ENCODE results near the gene OR2AG1. TPM values are rescaled to one million over a fixed set of nuclear protein-coding genes. Genes with fewer than 3 reads are reported as not detected.

The OR2AG1 gene
- total RNA-seq, 1 experiment from 2014 or later = not detected

- Histone ChIP-seq H3K4me3 (ENCODE audit: low read depth, low read length, poor library complexity, severe bottlenecking) (no peak overlapping the region), H3K36me3 (ENCODE audit: insufficient read depth, low read length, poor library complexity, severe bottlenecking) (no peaks in the 10 kb centered on the region), H3K27ac (ENCODE audit: low read depth, low read length, poor library complexity, severe bottlenecking) (no peak overlapping the region), H3K27me3 (replicated peaks; ENCODE audit: insufficient read depth, low read depth, low read length, poor library complexity) (no peaks in the 10 kb centered on the region), H3K9me3 (ENCODE audit: low read depth, low read length, poor library complexity, severe bottlenecking) (no peaks in the 10 kb centered on the region), H3K4me1 (ENCODE audit: insufficient read depth, low read length, poor library complexity, severe bottlenecking) (no peaks in the 10 kb centered on the region)
- BruUV-seq (replicated peaks) = no TSS peak
- ChIA-PET POLR2A (ENCODE audit: low non-redundant PET) (no interaction called here), CTCF (no interaction called here)
- peak; percentile 7 for DNase-seq (ENCODE audit: low spot score)
- no peak for TF ChIP-seq CTCF (conservative IDR thresholded peaks at IDR 0.05; ENCODE audit: low read depth, low read length)
- TF ChIP-seq EZH2 (IDR thresholded peaks at IDR 0.05; ENCODE audit: borderline replicate concordance, low read depth, low read length, poor library complexity, severe bottlenecking) = no peak
- intact Hi-C loops (cut with micrococcal nuclease; ENCODE audit: unreplicated experiment) = no loop called here
Measured at GRCh38 chr11:6825231-6825744, 42.5 kb downstream of the OR2AG1 start.

- Histone ChIP-seq H3K4me1 (ENCODE audit: insufficient read depth, low read length, poor library complexity, severe bottlenecking) (no peaks in the 10 kb centered on the region), H3K4me3 (ENCODE audit: low read depth, low read length, poor library complexity, severe bottlenecking) (no peak overlapping the region), H3K27ac (ENCODE audit: low read depth, low read length, poor library complexity, severe bottlenecking) (no peak overlapping the region), H3K27me3 (replicated peaks; ENCODE audit: insufficient read depth, low read depth, low read length, poor library complexity) (no peaks in the 10 kb centered on the region), H3K36me3 (ENCODE audit: insufficient read depth, low read length, poor library complexity, severe bottlenecking) (no peaks in the 10 kb centered on the region), H3K9me3 (ENCODE audit: low read depth, low read length, poor library complexity, severe bottlenecking) (no peaks in the 10 kb centered on the region)
- BruUV-seq (replicated peaks) = no TSS peak
- CTCF ChIA-PET = no interaction called here
- POLR2A ChIA-PET (ENCODE audit: low non-redundant PET) = no interaction called here
- intact Hi-C loops (cut with micrococcal nuclease; ENCODE audit: unreplicated experiment) = no loop called here
- no peak for DNase-seq (ENCODE audit: low spot score)
- TF ChIP-seq CTCF (conservative IDR thresholded peaks at IDR 0.05; ENCODE audit: low read depth, low read length) (no peak), EZH2 (IDR thresholded peaks at IDR 0.05; ENCODE audit: borderline replicate concordance, low read depth, low read length, poor library complexity, severe bottlenecking) (no peak)
Measured at GRCh38 chr11:6828103-6828502, 45.3 kb downstream of the OR2AG1 start.

DNA sequence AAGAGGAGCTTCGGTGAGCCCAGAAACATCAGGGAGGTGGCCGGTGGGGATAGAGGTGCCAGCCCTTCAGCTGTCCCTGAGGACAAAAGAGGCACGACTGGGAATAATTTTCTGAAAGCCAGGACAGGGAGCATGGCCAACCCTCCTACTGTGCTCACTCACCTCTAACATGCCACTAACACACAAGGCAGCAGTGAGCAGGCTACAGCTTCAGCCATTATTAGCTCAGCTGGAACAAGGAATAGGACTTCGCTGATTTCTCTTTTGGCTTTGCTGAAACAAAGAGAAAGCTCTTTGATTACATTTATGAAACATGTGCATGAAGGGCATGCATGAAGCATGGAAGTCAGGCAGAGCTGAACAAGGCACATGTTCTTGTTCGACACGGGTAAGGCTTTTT, 50.5 kb downstream of the OR2AG1 start:
- Histone ChIP-seq H3K4me1 (ENCODE audit: insufficient read depth, low read length, poor library complexity, severe bottlenecking) (no peaks in the 10 kb centered on the region), H3K9me3 (ENCODE audit: low read depth, low read length, poor library complexity, severe bottlenecking) (no peaks in the 10 kb centered on the region), H3K36me3 (ENCODE audit: insufficient read depth, low read length, poor library complexity, severe bottlenecking) (no peaks in the 10 kb centered on the region), H3K27ac (ENCODE audit: low read depth, low read length, poor library complexity, severe bottlenecking) (no peak overlapping the region), H3K27me3 (replicated peaks; ENCODE audit: insufficient read depth, low read depth, low read length, poor library complexity) (no peaks in the 10 kb centered on the region), H3K4me3 (ENCODE audit: low read depth, low read length, poor library complexity, severe bottlenecking) (no peak overlapping the region)
- DNase-seq (ENCODE audit: low spot score) = no peak
- TF ChIP-seq EZH2 (IDR thresholded peaks at IDR 0.05; ENCODE audit: borderline replicate concordance, low read depth, low read length, poor library complexity, severe bottlenecking) = no peak
- TF ChIP-seq CTCF (conservative IDR thresholded peaks at IDR 0.05; ENCODE audit: low read depth, low read length) = no peak
- POLR2A ChIA-PET (ENCODE audit: low non-redundant PET) = interaction anchor here (0.5 kb wide), 1 partner anchor 64 kb away, joined by 6 read pairs; no protein-coding TSS in a partner anchor
- intact Hi-C loops (cut with micrococcal nuclease; ENCODE audit: unreplicated experiment) = no loop called here
- CTCF ChIA-PET = no interaction called here
- BruUV-seq (replicated peaks) = no TSS peak
